H1 (cell line): ENCODE data around the gene FGGY. TPM values are rescaled to one million over a fixed set of nuclear protein-coding genes. Genes with fewer than 3 reads are reported as not detected.

ENCODE experiments used
- ASH2L ChIP-seq: fragments of 200-600, 300-600 bp; sonication (generic); IDR thresholded peaks from one replicate; pipeline ENCODE4 v1.7.1; 2017; ENCODE audit warnings: low read length
- CREB1 ChIP-seq: IDR thresholded peaks from 2 replicates; pipeline ENCODE4 v1.6.1; 2012; ENCODE audit warnings: inconsistent platforms
- HDAC2 ChIP-seq, 2 experiments: fragments of 300-600 bp in 1 of 2; sonication (generic) in 1 of 2; IDR thresholded peaks; 2 replicates each; pipeline ENCODE4 v1.6.1; 2011 to 2012; ENCODE audit warnings: low read depth in 2 of 2, low read length in 2 of 2, mild to moderate bottlenecking in 2 of 2, moderate library complexity in 2 of 2, borderline replicate concordance in 1 of 2, inconsistent platforms in 1 of 2
- MAFK ChIP-seq: IDR thresholded peaks from 2 replicates; pipeline ENCODE4 v1.6.1; 2012; ENCODE audit warnings: low read depth, mild to moderate bottlenecking, improper control_type of control experiment, low read length
- SRF ChIP-seq: IDR thresholded peaks from 2 replicates; pipeline ENCODE4 v1.6.1; 2011; ENCODE audit warnings: mild to moderate bottlenecking, low read depth, low read length, moderate library complexity
- TBP ChIP-seq: IDR thresholded peaks from 2 replicates; pipeline ENCODE4 v1.6.1; 2011; ENCODE audit warnings: low read depth, low read length, improper control_type of control experiment
- ZNF274 ChIP-seq: IDR thresholded peaks from 2 replicates; pipeline ENCODE4 v1.7.0; 2012; ENCODE audit warnings: low read length, borderline replicate concordance; ENCODE audit errors: extremely low read depth
- polyA plus RNA-seq, 7 experiments: library from polyadenylated mRNA; depleted of rRNA in 3 of 7; stranded (reverse) in 5 of 7; unstranded in 2 of 7; fragments of >200 nt in 5 of 7; fragments of 200-250 nt in 2 of 7; gene quantifications; 1 replicate in 5 of 7; 2 replicates in 1 of 7; 4 replicates in 1 of 7; pipeline versions ENCODE4 v1.2.1 to v1.2.3, GENCODE V29; 2011 to 2013; ENCODE audit warnings: missing spikeins in 2 of 7, mixed read lengths in 2 of 7
- total RNA-seq: library from RNA; stranded (reverse); fragmentation: NEBNext Ultra II Directional; extraction: Animal tissue kit (Norgen Biotek cat#: 25700); gene quantifications from 2 replicates; pipeline ENCODE4 v1.2.1, GENCODE V29; 2021
- TF ChIP-seq, protein P1 (sequence below): IDR thresholded peaks from 2 replicates; pipeline ENCODE4 v1.6.1; 2012; ENCODE audit warnings: inconsistent platforms

FGGY gene
- total and polyA plus RNA-seq, 2 of the 8 experiments (the other 6 are each of a cell fraction or from before 2014, with no cell fraction given) = 10.3 to 12.5 TPM

DNA sequence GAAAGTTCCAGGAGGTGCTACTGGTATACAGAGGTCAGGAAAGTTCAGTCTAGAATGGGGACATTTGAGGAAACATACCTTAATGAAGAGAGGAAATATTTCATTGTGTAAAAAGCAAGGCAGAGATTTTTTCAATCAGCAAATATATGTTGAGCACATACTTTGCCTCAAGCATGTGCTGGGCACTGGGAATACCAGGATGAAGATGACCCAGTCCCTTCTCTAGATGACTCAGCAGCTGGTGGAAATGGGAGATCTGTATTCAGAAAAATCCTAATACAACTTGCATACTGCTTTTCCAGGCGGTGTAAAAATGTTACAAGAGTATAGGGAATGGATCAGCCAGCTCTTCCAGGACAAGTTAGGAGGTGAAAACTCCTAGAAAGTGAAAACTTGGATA lies 229.3 kb downstream of the FGGY start (continued):
- TF ChIP-seq, protein P1, sequence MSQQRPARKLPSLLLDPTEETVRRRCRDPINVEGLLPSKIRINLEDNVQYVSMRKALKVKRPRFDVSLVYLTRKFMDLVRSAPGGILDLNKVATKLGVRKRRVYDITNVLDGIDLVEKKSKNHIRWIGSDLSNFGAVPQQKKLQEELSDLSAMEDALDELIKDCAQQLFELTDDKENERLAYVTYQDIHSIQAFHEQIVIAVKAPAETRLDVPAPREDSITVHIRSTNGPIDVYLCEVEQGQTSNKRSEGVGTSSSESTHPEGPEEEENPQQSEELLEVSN = no peak
- TF ChIP-seq HDAC2 (IDR thresholded peaks at IDR 0.05; ENCODE audit: borderline replicate concordance in 1 of 2, low read depth in 2 of 2, low read length in 2 of 2) (no peak), ZNF274 (no peak), CREB1 (no peak), SRF (no peak), MAFK (no peak), TBP (no peak), ASH2L (no peak)
